Coronary artery (tissue), 2 donors: ENCODE results near the gene TAMALIN.
A peak's percentile ranks its signal among the peaks of the same experiment; 100 is the strongest.

ENCODE experiments used
- DNase-seq: peaks from one replicate; pipeline ENCODE4 v3.0.0-alpha.2; 2017; ENCODE audit warnings: low spot score
- H3K27ac ChIP-seq, 2 donors: fragments of 200-600 bp; sonication (generic); one replicate each; pipeline ENCODE4 v1.5.1; 2016 to 2019
- H3K4me3 ChIP-seq: fragments of 200-600 bp; sonication (generic); 2 replicates; pipeline ENCODE4 v1.5.1; 2016; ENCODE audit warnings: mild to moderate bottlenecking, moderate library complexity
- CTCF ChIP-seq: fragments of 200-600 bp; sonication (generic); IDR thresholded peaks from one replicate; pipeline ENCODE4 v1.5.1; 2019; ENCODE audit warnings: antibody characterized with exemption

Gene TAMALIN

DNA sequence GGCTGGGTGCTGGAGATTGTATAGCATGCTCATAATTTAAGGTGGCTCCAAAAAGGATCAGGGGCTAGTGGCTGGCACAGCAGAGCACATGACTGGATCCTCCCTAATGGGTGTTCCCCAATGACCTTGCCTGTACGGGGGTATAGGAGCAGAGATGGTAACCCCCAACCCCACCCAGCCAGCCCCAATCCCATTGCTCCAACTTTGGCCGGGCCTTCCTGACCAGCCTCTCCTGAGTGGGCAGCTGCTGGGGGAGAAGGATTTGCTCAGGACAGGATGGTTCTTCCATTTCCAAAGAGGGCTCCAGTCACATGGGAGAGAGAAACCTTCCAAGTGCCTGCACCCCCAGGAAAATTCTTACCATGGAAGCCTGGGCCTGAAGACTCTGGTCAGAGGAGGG, 29.2 kb downstream of the TAMALIN start:
- Histone ChIP-seq H3K27ac (peak overlapping the region; percentile 91 to 99), H3K4me3 (no peak overlapping the region)
- no peak for DNase-seq
- no peak for TF ChIP-seq CTCF

GRCh38 chr12:52036587-52037171, 29.9 kb downstream of the TAMALIN start:
- Histone ChIP-seq H3K27ac (peak overlapping the region; percentile 91 to 99), H3K4me3 (peak overlapping the region; percentile 93)
- TF ChIP-seq CTCF, result no peak
- DNase-seq, result no peak

GRCh38 chr12:52037248-52037861, 30.6 kb downstream of the TAMALIN start:
- Histone ChIP-seq H3K4me3 (peak overlapping the region; percentile 93), H3K27ac (peak overlapping the region; percentile 98 to 99)
- TF ChIP-seq CTCF, result no peak
- no peak for DNase-seq

DNA sequence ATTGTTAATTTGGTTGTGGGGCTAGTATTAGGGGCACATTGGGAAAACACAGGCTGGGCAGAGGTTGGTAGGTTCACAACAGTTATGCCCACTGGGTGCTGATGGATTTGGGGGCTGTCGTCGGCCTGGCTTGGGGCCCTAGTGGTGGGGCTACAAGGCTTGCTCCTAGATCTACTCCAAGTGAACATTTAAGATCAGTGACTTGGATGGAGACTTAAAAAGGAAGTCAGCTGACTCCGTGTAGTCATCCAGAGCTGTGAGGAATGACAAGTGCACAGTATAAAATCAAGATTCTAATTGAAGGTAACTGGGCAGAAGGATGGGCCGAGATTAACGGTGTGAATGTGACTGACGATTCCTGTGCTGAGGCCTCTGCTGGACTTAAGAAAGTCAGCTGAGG, 31.7 kb downstream of the TAMALIN start:
- no peak for TF ChIP-seq CTCF
- peak overlapping the region; percentile 98 to 99 for H3K27ac ChIP-seq
- H3K4me3 ChIP-seq, result peak overlapping the region; percentile 93
- DNase-seq, result no peak

DNA sequence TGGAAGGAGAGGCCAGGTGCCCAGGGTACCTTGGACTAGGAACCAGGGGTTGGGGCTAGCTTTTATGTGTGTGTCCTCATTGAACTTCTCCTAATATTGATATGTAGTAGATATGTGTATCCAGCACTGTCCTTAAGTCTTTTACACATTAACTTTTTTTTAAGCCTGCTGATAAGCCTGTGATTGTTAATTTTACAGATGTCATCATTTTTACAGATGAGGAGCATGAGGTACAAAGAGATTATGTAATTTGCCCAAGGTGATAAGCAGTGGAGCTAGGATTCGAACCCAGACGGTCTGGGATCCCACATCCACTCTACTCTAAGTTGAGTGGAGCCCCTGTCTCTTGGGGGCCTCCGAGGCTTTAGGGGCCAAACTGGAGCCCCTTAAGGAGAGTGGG, 34.3 kb downstream of the TAMALIN start:
- no peak for TF ChIP-seq CTCF
- H3K4me3 ChIP-seq, result no peak overlapping the region
- H3K27ac ChIP-seq, result peak overlapping the region; percentile 92 to 99
- DNase-seq, result no peak

- Histone ChIP-seq H3K4me3 (no peak overlapping the region), H3K27ac (peak overlapping the region; percentile 92 to 99)
- TF ChIP-seq CTCF, result no peak
- DNase-seq, result no peak
Measured at GRCh38 chr12:52041695-52042123, 35.0 kb downstream of the TAMALIN start.

DNA sequence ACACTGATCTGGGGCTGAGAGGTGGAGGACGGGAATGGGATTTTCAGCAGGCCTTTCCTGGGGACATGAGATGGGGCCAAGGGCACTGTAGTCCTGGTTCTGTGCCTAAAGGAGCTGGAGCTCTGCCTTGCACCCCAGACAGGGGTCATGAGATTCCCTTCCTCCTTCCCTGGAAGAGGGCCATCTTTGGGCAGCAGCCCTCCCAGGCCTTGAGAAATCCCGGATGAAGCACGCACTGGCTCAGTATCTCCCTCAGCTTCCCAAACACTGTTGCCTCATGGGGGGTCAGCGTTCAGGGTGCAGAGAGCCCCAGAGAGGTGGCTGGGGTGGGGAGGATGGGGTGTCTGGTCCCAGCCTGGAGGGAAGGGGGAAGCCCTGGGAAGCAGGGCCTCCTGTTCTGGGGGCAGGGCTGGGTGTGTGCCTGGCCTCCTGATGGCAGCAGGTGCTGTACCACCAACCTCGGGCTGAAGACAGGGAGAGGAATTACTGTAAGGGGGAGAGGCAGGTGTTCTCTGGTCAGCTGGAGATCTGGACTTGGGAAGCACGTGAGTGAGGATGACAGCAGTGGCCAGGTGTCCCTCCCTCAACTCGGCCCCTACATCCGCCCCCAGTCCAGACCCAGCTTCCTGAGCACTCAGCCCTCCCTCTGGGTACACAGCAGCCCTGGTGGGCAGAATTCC, 36.1 kb downstream of the TAMALIN start:
- Histone ChIP-seq H3K4me3 (no peak overlapping the region), H3K27ac (peak overlapping the region; percentile 92 to 99)
- no peak for TF ChIP-seq CTCF
- DNase-seq, result no peak
